HCT116 (cell line): ENCODE data around the gene FBXL7. TPM values are rescaled to one million over a fixed set of nuclear protein-coding genes. Genes with fewer than 3 reads are reported as not detected.

Experiments used
- ATAC-seq: fragments of 200-7000 bp; cut with Tn5 transposase; 2 replicates; pipeline ENCODE4 v1.9.1; 2020; ENCODE audit warnings: mild to moderate bottlenecking, moderate library complexity
- BruUV-seq: library from RNA; stranded (reverse); fragments of 400-500 nt; replicated peaks from 2 replicates; lab custom pipeline; 2021; lab: Mats Ljungman, UMichigan
- CTCF ChIA-PET: fragments of 300-600 bp; sonication (Branson Sonifier 250); formaldehyde crosslinking; loops from one replicate; lab custom pipeline; 2021; ENCODE audit warnings: antibody characterized with exemption; lab: Charles Lee
- POLR2A ChIA-PET: fragments of 300-600, 350-600 bp; sonication (Branson Sonifier 250); formaldehyde crosslinking; loops from one replicate; lab custom pipeline; 2021; ENCODE audit warnings: antibody characterized with exemption; lab: Charles Lee
- RAD21 ChIA-PET, 2 experiments: fragments of 300-600 bp; sonication (Branson Sonifier 250); formaldehyde crosslinking; loops; one replicate each; lab custom pipeline; 2023; ENCODE audit warnings: low total read pairs in 2 of 2; ENCODE audit not compliant: uncharacterized antibody in 2 of 2, unreplicated experiment in 2 of 2, low non-redundant PET in 1 of 2; lab: Charles Lee
- DNase-seq: peaks from one replicate; pipeline ENCODE4 v3.0.0-alpha.2; 2010; ENCODE audit warnings: low read depth, low spot score
- H2AFZ ChIP-seq: fragments of 200-600 bp; shearing (Covaris generic), sonication (generic); 2 replicates; pipeline ENCODE4 v1.6.1; 2017; ENCODE audit warnings: low read depth, mixed run types, mixed read lengths, antibody characterized with exemption, low read length; ENCODE audit not compliant: poor library complexity, severe bottlenecking
- H3K27ac ChIP-seq: 2 replicates; pipeline ENCODE4 v1.5.1; 2012; ENCODE audit warnings: low read depth, low read length
- H3K27me3 ChIP-seq: fragments of 200-600 bp; sonication (generic); 2 replicates; pipeline ENCODE4 v1.6.1; 2016; ENCODE audit warnings: mixed run types, low read length, mixed read lengths; ENCODE audit not compliant: insufficient read depth
- H3K36me3 ChIP-seq, 2 experiments: fragments of 200-500 bp in 1 of 2; fragments of 200-600 bp in 1 of 2; sonication (Bioruptor generic) in 1 of 2; sonication (generic) in 1 of 2; 2 replicates each; pipeline versions ENCODE4 v1.5.1 to v1.6.1; 2014 to 2016; ENCODE audit warnings: low read length in 2 of 2, inconsistent platforms in 1 of 2, mixed read lengths in 1 of 2, mixed run types in 1 of 2; ENCODE audit not compliant: insufficient read depth in 2 of 2, control insufficient read depth in 1 of 2
- H3K4me1 ChIP-seq, 2 experiments: fragments of 200-600 bp in 1 of 2; sonication (generic) in 1 of 2; 2 replicates each; pipeline versions ENCODE4 v1.5.1 to v1.6.1; 2012 to 2017; ENCODE audit warnings: low read length in 2 of 2, inconsistent platforms in 1 of 2, mild to moderate bottlenecking in 1 of 2, mixed read lengths in 1 of 2, mixed run types in 1 of 2, moderate library complexity in 1 of 2; ENCODE audit not compliant: insufficient read depth in 2 of 2, control insufficient read depth in 1 of 2
- H3K4me2 ChIP-seq: fragments of 200-600 bp; sonication (generic); 2 replicates; pipeline ENCODE4 v1.6.1; 2017; ENCODE audit warnings: mixed run types, low read length, mixed read lengths
- H3K4me3 ChIP-seq, 2 experiments: fragments of 200-600 bp in 1 of 2; sonication (generic) in 1 of 2; replicated peaks in 1 of 2; 2 replicates each; pipeline ENCODE4 v1.5.1; 2011 to 2016; ENCODE audit warnings: low read length in 2 of 2, control low read depth in 1 of 2, low read depth in 1 of 2, mild to moderate bottlenecking in 1 of 2, mixed read lengths in 1 of 2, mixed run types in 1 of 2
- H3K79me2 ChIP-seq: fragments of 200-600 bp; sonication (generic); 2 replicates; pipeline ENCODE4 v1.6.1; 2017; ENCODE audit warnings: mild to moderate bottlenecking, mixed run types, low read length, moderate library complexity, mixed read lengths; ENCODE audit not compliant: insufficient read depth
- H3K9ac ChIP-seq: fragments of 200-600 bp; sonication (generic); 2 replicates; pipeline ENCODE4 v1.6.1; 2016; ENCODE audit warnings: low read length, mixed read lengths
- H3K9me2 ChIP-seq: fragments of 200-600 bp; sonication (generic), shearing (Covaris generic); 2 replicates; pipeline ENCODE4 v1.6.1; 2017; ENCODE audit warnings: mixed run types, mild to moderate bottlenecking, moderate library complexity; ENCODE audit not compliant: insufficient read depth
- H3K9me3 ChIP-seq, 2 experiments: fragments of 200-500 bp in 1 of 2; fragments of 200-600 bp in 1 of 2; sonication (Bioruptor generic) in 1 of 2; sonication (generic) in 1 of 2; 2 replicates each; pipeline ENCODE4 v1.6.1; 2014 to 2017; ENCODE audit warnings: low read length in 2 of 2, mixed read lengths in 2 of 2, inconsistent platforms in 1 of 2, low read depth in 1 of 2, mild to moderate bottlenecking in 1 of 2, mixed run types in 1 of 2, moderate library complexity in 1 of 2; ENCODE audit not compliant: control insufficient read depth in 1 of 2, insufficient read depth in 1 of 2
- H4K20me1 ChIP-seq: fragments of 200-600 bp; sonication (generic), shearing (Covaris generic); 2 replicates; pipeline ENCODE4 v1.6.1; 2017; ENCODE audit warnings: mixed run types, mild to moderate bottlenecking, moderate library complexity; ENCODE audit not compliant: insufficient read depth
- CBX3 ChIP-seq: IDR thresholded peaks from 2 replicates; pipeline ENCODE4 v1.6.1; 2012; ENCODE audit warnings: low read depth
- JUND ChIP-seq: IDR thresholded peaks from 2 replicates; pipeline ENCODE4 v1.6.1; 2012
- POLR2A ChIP-seq: IDR thresholded peaks from 2 replicates; pipeline ENCODE4 v1.7.0; 2011; ENCODE audit warnings: borderline replicate concordance; ENCODE audit not compliant: insufficient read depth, insufficient read length; ENCODE audit errors: extremely low read depth
- POLR2AphosphoS5 ChIP-seq: IDR thresholded peaks from 2 replicates; pipeline ENCODE4 v1.6.1; 2011; ENCODE audit warnings: mild to moderate bottlenecking, low read depth, low read length, moderate library complexity
- RAD21 ChIP-seq: IDR thresholded peaks from 2 replicates; pipeline ENCODE4 v1.6.1; 2012; ENCODE audit warnings: low read depth, mild to moderate bottlenecking
- SIN3A ChIP-seq: IDR thresholded peaks from 2 replicates; pipeline ENCODE4 v1.6.1; 2012; ENCODE audit warnings: low read depth
- SRF ChIP-seq: IDR thresholded peaks from 2 replicates; pipeline ENCODE4 v1.6.1; 2012; ENCODE audit warnings: low read depth
- TCF7L2 ChIP-seq: IDR thresholded peaks from 2 replicates; pipeline ENCODE4 v1.7.0; 2011; ENCODE audit warnings: borderline replicate concordance, inconsistent platforms; ENCODE audit not compliant: insufficient read depth, insufficient read length; ENCODE audit errors: extremely low read depth
- ZFX ChIP-seq: fragments of 450-650 bp; IDR thresholded peaks from 2 replicates; pipeline ENCODE4 v1.6.1; 2017
- ZNF274 ChIP-seq: fragments of 200-500 bp; sonication (Bioruptor generic); IDR thresholded peaks from 2 replicates; pipeline ENCODE4 v1.6.1; 2014; ENCODE audit warnings: mild to moderate bottlenecking, low read depth, low read length, inconsistent platforms
- intact Hi-C: fragments of 100-400 bp; cut with micrococcal nuclease; formaldehyde crosslinking; loops from 2 replicates; pipeline ENCODE4 v1.10.0; 2022
- total RNA-seq: library from RNA; stranded (reverse); gene quantifications from one replicate; pipeline ENCODE4 v1.2.1, GENCODE V29; 2021; ENCODE audit not compliant: unreplicated experiment
- TF ChIP-seq, protein P1 (sequence below), 3 experiments: fragments of 200-600 bp in 1 of 3; sonication (generic) in 1 of 3; IDR thresholded peaks in 2 of 3; conservative IDR thresholded peaks in 1 of 3; 2 replicates each; pipeline ENCODE4 v1.5.1; 2012 to 2017; ENCODE audit warnings: low read depth in 2 of 3, low read length in 2 of 3, antibody characterized with exemption in 1 of 3, borderline replicate concordance in 1 of 3, control low read depth in 1 of 3, mild to moderate bottlenecking in 1 of 3, mixed read lengths in 1 of 3, mixed run types in 1 of 3, moderate library complexity in 1 of 3; ENCODE audit not compliant: insufficient read depth in 1 of 3

FBXL7 gene
- total RNA-seq, 1 experiment from 2014 or later: 0.05 TPM

- ChIA-PET RAD21 (no interaction called here), POLR2A (no interaction called here), CTCF (no interaction called here)
- H4K20me1 ChIP-seq: no peaks in the 10 kb centered on the region
- no peak overlapping the region for H3K9ac ChIP-seq
- DNase-seq (no peak), ATAC-seq (no peak)
- no peaks in the 10 kb centered on the region for H3K27me3 ChIP-seq
- no peaks in the 10 kb centered on the region for H3K36me3 ChIP-seq
- H3K27ac ChIP-seq: no peak overlapping the region
- no peaks in the 10 kb centered on the region for H3K9me2 ChIP-seq
- intact Hi-C loops: no loop called here
- TF ChIP-seq RAD21 (no peak), SRF (no peak), POLR2A (no peak), ZFX (no peak), SIN3A (no peak), TCF7L2 (no peak), CBX3 (no peak), POLR2AphosphoS5 (no peak), JUND (no peak), ZNF274 (no peak)
- TF ChIP-seq, protein P1, sequence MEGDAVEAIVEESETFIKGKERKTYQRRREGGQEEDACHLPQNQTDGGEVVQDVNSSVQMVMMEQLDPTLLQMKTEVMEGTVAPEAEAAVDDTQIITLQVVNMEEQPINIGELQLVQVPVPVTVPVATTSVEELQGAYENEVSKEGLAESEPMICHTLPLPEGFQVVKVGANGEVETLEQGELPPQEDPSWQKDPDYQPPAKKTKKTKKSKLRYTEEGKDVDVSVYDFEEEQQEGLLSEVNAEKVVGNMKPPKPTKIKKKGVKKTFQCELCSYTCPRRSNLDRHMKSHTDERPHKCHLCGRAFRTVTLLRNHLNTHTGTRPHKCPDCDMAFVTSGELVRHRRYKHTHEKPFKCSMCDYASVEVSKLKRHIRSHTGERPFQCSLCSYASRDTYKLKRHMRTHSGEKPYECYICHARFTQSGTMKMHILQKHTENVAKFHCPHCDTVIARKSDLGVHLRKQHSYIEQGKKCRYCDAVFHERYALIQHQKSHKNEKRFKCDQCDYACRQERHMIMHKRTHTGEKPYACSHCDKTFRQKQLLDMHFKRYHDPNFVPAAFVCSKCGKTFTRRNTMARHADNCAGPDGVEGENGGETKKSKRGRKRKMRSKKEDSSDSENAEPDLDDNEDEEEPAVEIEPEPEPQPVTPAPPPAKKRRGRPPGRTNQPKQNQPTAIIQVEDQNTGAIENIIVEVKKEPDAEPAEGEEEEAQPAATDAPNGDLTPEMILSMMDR (IDR thresholded peaks at IDR 0.05 in 2 of 3, conservative IDR thresholded peaks at IDR 0.05 in 1 of 3; ENCODE audit: borderline replicate concordance in 1 of 3, insufficient read depth in 1 of 3, low read depth in 2 of 3, low read length in 2 of 3): no peak
- no TSS peak for BruUV-seq
- H3K4me2 ChIP-seq: no peak overlapping the region
- H2AFZ ChIP-seq: no peak overlapping the region
- H3K4me3 ChIP-seq: no peak overlapping the region
- no peaks in the 10 kb centered on the region for H3K79me2 ChIP-seq
- no peaks in the 10 kb centered on the region for H3K4me1 ChIP-seq
- H3K9me3 ChIP-seq: peaks cover 7 to 30% of the 10 kb centered on the region in 2 experiments; a peak in 2 of 4 replicates
Measured at GRCh38 chr5:15695215-15695731, 195.3 kb downstream of the FBXL7 start.
